ENCODE results near the gene DLG5.

The DLG5 gene

GRCh38 chr10:77892021-77892739, 34.4 kb downstream of the DLG5 start:
- no peak for DNase-seq (ENCODE audit: low spot score)

GRCh38 chr10:77890097-77890496, 36.5 kb downstream of the DLG5 start:
- DNase-seq (ENCODE audit: low spot score), result no peak

GRCh38 chr10:77889277-77889903, 37.2 kb downstream of the DLG5 start:
- peak; percentile 43 for DNase-seq (ENCODE audit: low spot score)

GRCh38 chr10:77888356-77888703, 38.2 kb downstream of the DLG5 start:
- no peak for DNase-seq (ENCODE audit: low spot score)

GRCh38 chr10:77887631-77888355, 38.8 kb downstream of the DLG5 start:
- no peak for DNase-seq (ENCODE audit: low spot score)

- DNase-seq (ENCODE audit: low spot score), result no peak
Measured at GRCh38 chr10:77886795-77887355, 39.7 kb downstream of the DLG5 start.

GRCh38 chr10:77884181-77884580, 42.4 kb downstream of the DLG5 start:
- no peak for DNase-seq (ENCODE audit: low spot score)

GRCh38 chr10:77881636-77882035, 44.9 kb downstream of the DLG5 start:
- DNase-seq (ENCODE audit: low spot score), result peak; percentile 34

GRCh38 chr10:77881222-77881621, 45.3 kb downstream of the DLG5 start:
- no peak for DNase-seq (ENCODE audit: low spot score)

- DNase-seq (ENCODE audit: low spot score), result no peak
Measured at GRCh38 chr10:77879710-77880109, 46.8 kb downstream of the DLG5 start.

- no peak for DNase-seq (ENCODE audit: low spot score)
Measured at GRCh38 chr10:77879065-77879464, 47.5 kb downstream of the DLG5 start.

- no peak for DNase-seq (ENCODE audit: low spot score)
Measured at GRCh38 chr10:77877441-77878344, 48.9 kb downstream of the DLG5 start.

GRCh38 chr10:77875730-77876129, 50.8 kb downstream of the DLG5 start:
- no peak for DNase-seq (ENCODE audit: low spot score)

- DNase-seq (ENCODE audit: low spot score), result no peak
Measured at GRCh38 chr10:77874872-77875271, 51.7 kb downstream of the DLG5 start.

GRCh38 chr10:77873536-77874380, 52.8 kb downstream of the DLG5 start:
- peak; percentile 77 for DNase-seq (ENCODE audit: low spot score)

- DNase-seq (ENCODE audit: low spot score), result no peak
Measured at GRCh38 chr10:77872947-77873535, 53.5 kb downstream of the DLG5 start.

- DNase-seq (ENCODE audit: low spot score), result no peak
Measured at GRCh38 chr10:77872151-77872946, 54.2 kb downstream of the DLG5 start.

- DNase-seq (ENCODE audit: low spot score), result no peak
Measured at GRCh38 chr10:77869626-77870420, 56.7 kb downstream of the DLG5 start.

GRCh38 chr10:77868523-77868922, 58.0 kb downstream of the DLG5 start:
- DNase-seq (ENCODE audit: low spot score), result no peak
